CD14-positive monocyte (primary cell): ENCODE data around the gene SOAT1. TPM values are rescaled to one million over a fixed set of nuclear protein-coding genes. Genes with fewer than 3 reads are reported as not detected.

Experiments used
- DNase-seq, 3 donors: peaks; one replicate each; pipeline ENCODE4 v3.0.0-alpha.2; 2011 to 2022
- H2AFZ ChIP-seq: 2 replicates; pipeline ENCODE4 v1.6.0; 2012; ENCODE audit warnings: mild to moderate bottlenecking, low read depth, low read length, inconsistent platforms; ENCODE audit not compliant: insufficient read depth, poor library complexity, severe bottlenecking
- H3K27ac ChIP-seq, 2 donors: 1 replicate in 1 of 2; 2 replicates in 1 of 2; pipeline ENCODE4 v1.5.1; 2012 to 2013; ENCODE audit warnings: low read length in 2 of 2, control low read depth in 1 of 2, inconsistent platforms in 1 of 2, low read depth in 1 of 2, mild to moderate bottlenecking in 1 of 2
- H3K27me3 ChIP-seq, 2 donors: one replicate each; pipeline versions ENCODE4 v1.6.0 to v1.6.1; 2011 to 2013; ENCODE audit warnings: low read length in 2 of 2; ENCODE audit not compliant: control insufficient read depth in 2 of 2, insufficient read depth in 2 of 2
- H3K36me3 ChIP-seq, 2 donors: replicated peaks in 1 of 2; 1 replicate in 1 of 2; 2 replicates in 1 of 2; pipeline versions ENCODE4 v1.5.1 to v1.6.1; 2012 to 2013; ENCODE audit warnings: low read length in 2 of 2, control low read depth in 1 of 2, inconsistent platforms in 1 of 2, mild to moderate bottlenecking in 1 of 2; ENCODE audit not compliant: insufficient read depth in 2 of 2, control insufficient read depth in 1 of 2
- H3K4me1 ChIP-seq, 2 donors: 1 replicate in 1 of 2; 2 replicates in 1 of 2; pipeline versions ENCODE4 v1.5.1 to v1.6.1; 2012 to 2013; ENCODE audit warnings: low read length in 2 of 2, control low read depth in 1 of 2, inconsistent platforms in 1 of 2, mild to moderate bottlenecking in 1 of 2, moderate library complexity in 1 of 2; ENCODE audit not compliant: insufficient read depth in 2 of 2, control insufficient read depth in 1 of 2
- H3K4me2 ChIP-seq: replicated peaks from 2 replicates; pipeline ENCODE3; 2012; ENCODE audit warnings: low read length, moderate library complexity, mild to moderate bottlenecking; ENCODE audit not compliant: poor library complexity, severe bottlenecking; ENCODE audit errors: extremely low read depth
- H3K4me3 ChIP-seq, 3 experiments: fragments of 200-600 bp in 1 of 3; sonication (generic) in 1 of 3; replicated peaks in 1 of 3; 1 replicate in 2 of 3; 2 replicates in 1 of 3; pipeline ENCODE4 v1.5.1; 2011 to 2013; ENCODE audit warnings: low read length in 3 of 3, mild to moderate bottlenecking in 3 of 3, control low read depth in 2 of 3, low read depth in 2 of 3, inconsistent platforms in 1 of 3, moderate library complexity in 1 of 3
- H3K79me2 ChIP-seq: 2 replicates; pipeline ENCODE4 v1.6.0; 2012; ENCODE audit warnings: mild to moderate bottlenecking, control low read depth, inconsistent platforms, low read length, moderate library complexity; ENCODE audit not compliant: insufficient read depth
- H3K9ac ChIP-seq: 2 replicates; pipeline ENCODE4 v1.6.0; 2017; ENCODE audit warnings: low read length, mild to moderate bottlenecking; ENCODE audit not compliant: insufficient read depth, poor library complexity, severe bottlenecking
- H3K9me3 ChIP-seq, 2 donors: replicated peaks in 1 of 2; 1 replicate in 1 of 2; 2 replicates in 1 of 2; pipeline versions ENCODE4 v1.5.1 to v1.6.1; 2012 to 2013; ENCODE audit warnings: low read length in 2 of 2, control low read depth in 1 of 2; ENCODE audit not compliant: control insufficient read depth in 1 of 2, insufficient read depth in 1 of 2
- H4K20me1 ChIP-seq: 2 replicates; pipeline ENCODE4 v1.6.0; 2012; ENCODE audit warnings: mild to moderate bottlenecking, low read length, control low read depth, moderate library complexity; ENCODE audit not compliant: insufficient read depth
- H3K27ac Mint-ChIP-seq, 7 donors: one replicate each; pipeline ENCODE4 v1.8.0; 2020; ENCODE audit warnings: mild to moderate bottlenecking in 7 of 7, mixed read lengths in 7 of 7, moderate library complexity in 6 of 7, inconsistent platforms in 2 of 7
- H3K27me3 Mint-ChIP-seq, 3 donors: one replicate each; pipeline ENCODE4 v1.8.0; 2021 to 2022; ENCODE audit warnings: low read depth in 3 of 3, mild to moderate bottlenecking in 3 of 3, mixed read lengths in 3 of 3, moderate library complexity in 3 of 3, inconsistent platforms in 1 of 3
- H3K36me3 Mint-ChIP-seq, 2 donors: one replicate each; pipeline ENCODE4 v1.8.0; 2020; ENCODE audit warnings: mixed read lengths in 2 of 2, inconsistent platforms in 1 of 2, mild to moderate bottlenecking in 1 of 2
- H3K4me1 Mint-ChIP-seq: one replicate; pipeline ENCODE4 v1.8.0; 2020; ENCODE audit warnings: mild to moderate bottlenecking, mixed read lengths
- H3K4me3 Mint-ChIP-seq, 2 donors: one replicate each; pipeline ENCODE4 v1.8.0; 2020; ENCODE audit warnings: mild to moderate bottlenecking in 2 of 2, mixed read lengths in 2 of 2, moderate library complexity in 1 of 2
- H3K9me3 Mint-ChIP-seq, 7 donors: one replicate each; pipeline ENCODE4 v1.8.0; 2020 to 2022; ENCODE audit warnings: mixed read lengths in 7 of 7, mild to moderate bottlenecking in 6 of 7, moderate library complexity in 6 of 7, inconsistent platforms in 2 of 7
- CTCF ChIP-seq: fragments of 200-600 bp; IDR thresholded peaks from one replicate; pipeline ENCODE4 v1.8.0; 2022; ENCODE audit warnings: antibody characterized with exemption, mild to moderate bottlenecking
- WGBS: methylation state at CpG from one replicate; pipeline ENCODE4 v1.1.5; 2013; ENCODE audit warnings: missing lambda C conversion rate; ENCODE audit not compliant: insufficient coverage; 5-methylcytosine and 5-hydroxymethylcytosine counted together
- intact Hi-C, 2 donors: fragments of 100-400 bp; cut with micrococcal nuclease; formaldehyde crosslinking; loops; one replicate each; pipeline versions ENCODE4 v1.15.0 to v1.15.1; 2023
- polyA plus RNA-seq, 3 donors: library from polyadenylated mRNA; depleted of rRNA in 1 of 3; unstranded in 2 of 3; stranded (reverse) in 1 of 3; fragments of 300-500 nt in 2 of 3; fragments of >200 nt in 1 of 3; fragmentation: Illumina TruSeq in 2 of 3; gene quantifications; 1 replicate in 2 of 3; 2 replicates in 1 of 3; pipeline ENCODE4 v1.2.3, GENCODE V29; 2012 to 2021

SOAT1 gene
- polyA plus RNA-seq, 3 donors = 15.8 to 158 (median 105) TPM

GRCh38 chr1:179376223-179376622 lies 82.6 kb downstream of the SOAT1 start:
- Histone ChIP-seq H3K79me2 (no peaks in the 10 kb centered on the region), H3K4me3 (no peak overlapping the region), H3K9ac (no peak overlapping the region), H3K27me3 (no peaks in the 10 kb centered on the region), H2AFZ (no peak overlapping the region), H3K4me1 (no peaks in the 10 kb centered on the region), H4K20me1 (no peaks in the 10 kb centered on the region), H3K4me2 (no peak overlapping the region), H3K27ac (no peak overlapping the region), H3K9me3 (no peaks in the 10 kb centered on the region), H3K36me3 (no peaks in the 10 kb centered on the region)
- WGBS = no CpG with 5 or more reads among the region's 6 CpGs
- peaks cover 0 to 2% (median 0%) of the 10 kb centered on the region in 3 donors for H3K27me3 Mint-ChIP-seq
- no peaks in the 10 kb centered on the region for H3K4me1 Mint-ChIP-seq
- intact Hi-C loops = loop anchor here (5.0 to 10.0 kb wide), 2 partner anchors 139 to 841 kb away; no protein-coding TSS in a partner anchor
- DNase-seq = no peak
- H3K4me3 Mint-ChIP-seq = no peak overlapping the region
- H3K9me3 Mint-ChIP-seq = no peaks in the 10 kb centered on the region
- H3K27ac Mint-ChIP-seq = no peak overlapping the region
- H3K36me3 Mint-ChIP-seq = no peaks in the 10 kb centered on the region
- no peak for TF ChIP-seq CTCF

- DNase-seq = no peak
- Histone ChIP-seq H3K4me3 (no peak overlapping the region), H3K4me2 (no peak overlapping the region), H4K20me1 (no peaks in the 10 kb centered on the region), H3K36me3 (no peaks in the 10 kb centered on the region), H3K9ac (no peak overlapping the region), H2AFZ (no peak overlapping the region), H3K79me2 (no peaks in the 10 kb centered on the region), H3K4me1 (no peaks in the 10 kb centered on the region), H3K27me3 (no peaks in the 10 kb centered on the region), H3K9me3 (no peaks in the 10 kb centered on the region), H3K27ac (no peak overlapping the region)
- intact Hi-C loops = no loop called here
- no peak overlapping the region for H3K4me3 Mint-ChIP-seq
- H3K4me1 Mint-ChIP-seq = no peaks in the 10 kb centered on the region
- no peak overlapping the region for H3K27ac Mint-ChIP-seq
- H3K27me3 Mint-ChIP-seq = peaks cover 0 to 2% (median 1%) of the 10 kb centered on the region in 3 donors
- TF ChIP-seq CTCF = no peak
- no peaks in the 10 kb centered on the region for H3K36me3 Mint-ChIP-seq
- no peaks in the 10 kb centered on the region for H3K9me3 Mint-ChIP-seq
Measured at GRCh38 chr1:179380299-179380698, 86.7 kb downstream of the SOAT1 start.
